MCF 10A (cell line): ENCODE data around the gene PCDHA7. TPM values are rescaled to one million over a fixed set of nuclear protein-coding genes. Genes with fewer than 3 reads are reported as not detected.
"Not testable (repeated sequence)": the region's sequence is repeated elsewhere in the genome, so short reads cannot be mapped to it uniquely, and the experiment has no call there.

Source experiments
- Bru-seq: library from RNA; stranded (reverse); fragments of 400-500 nt; gene quantifications from one replicate; lab custom pipeline; 2021; lab: Mats Ljungman, UMichigan
- BruChase-seq, 2 experiments: library from RNA; stranded (reverse); fragments of 400-500 nt; gene quantifications; one replicate each; lab custom pipeline; 2021; lab: Mats Ljungman, UMichigan
- BruUV-seq: library from RNA; stranded (reverse); fragments of 400-500 nt; replicated peaks from 2 replicates; lab custom pipeline; 2021; lab: Mats Ljungman, UMichigan
- CTCF ChIA-PET: fragments of 300-600 bp; sonication (Branson Sonifier 250); formaldehyde crosslinking; extraction: SDS; loops from one replicate; lab custom pipeline; 2021; ENCODE audit warnings: antibody characterized with exemption, inconsistent platforms; lab: Yijun Ruan, JAX
- POLR2A ChIA-PET: fragments of 300-600, 350-650 bp; sonication (Branson Sonifier 250); formaldehyde crosslinking; extraction: SDS; loops from one replicate; lab custom pipeline; 2020; ENCODE audit warnings: antibody characterized with exemption, inconsistent platforms; lab: Yijun Ruan, JAX
- DNase-seq: peaks from one replicate; pipeline ENCODE4 v3.0.0-alpha.2; 2018; ENCODE audit not compliant: unreplicated experiment
- H3K27ac Mint-ChIP-seq: one replicate; pipeline ENCODE4 v1.8.0; 2022; ENCODE audit warnings: mild to moderate bottlenecking, low read depth, mixed read lengths; ENCODE audit not compliant: unreplicated experiment
- H3K27me3 Mint-ChIP-seq: one replicate; pipeline ENCODE4 v1.8.0; 2022; ENCODE audit warnings: mixed read lengths; ENCODE audit not compliant: insufficient read depth, unreplicated experiment
- H3K36me3 Mint-ChIP-seq: one replicate; pipeline ENCODE4 v1.8.0; 2022; ENCODE audit warnings: mild to moderate bottlenecking, moderate library complexity, mixed read lengths; ENCODE audit not compliant: insufficient read depth, unreplicated experiment
- H3K4me1 Mint-ChIP-seq: one replicate; pipeline ENCODE4 v1.8.0; 2022; ENCODE audit warnings: mixed read lengths; ENCODE audit not compliant: insufficient read depth, unreplicated experiment
- H3K4me3 Mint-ChIP-seq: one replicate; pipeline ENCODE4 v1.8.0; 2022; ENCODE audit warnings: mild to moderate bottlenecking, moderate library complexity, mixed read lengths; ENCODE audit not compliant: unreplicated experiment
- H3K9me3 Mint-ChIP-seq: one replicate; pipeline ENCODE4 v1.8.0; 2022; ENCODE audit warnings: mixed read lengths; ENCODE audit not compliant: unreplicated experiment
- CTCF ChIP-seq: fragments of 200-600 bp; IDR thresholded peaks from one replicate; pipeline ENCODE4 v1.8.0; 2022; ENCODE audit warnings: antibody characterized with exemption, mild to moderate bottlenecking; ENCODE audit not compliant: unreplicated experiment
- intact Hi-C: fragments of 100-400 bp; cut with micrococcal nuclease; formaldehyde crosslinking; loops from 2 replicates; pipeline ENCODE4 v1.14.1; 2022
- long read RNA-seq: library from polyadenylated mRNA; stranded (forward); transcript quantifications from one replicate; pipeline ENCODE4 v2.0.0, GENCODE V29; 2022
- total RNA-seq: library from RNA; stranded (reverse); gene quantifications from 2 replicates; pipeline ENCODE4 v1.2.3, GENCODE V29; 2022

The PCDHA7 gene
- total RNA-seq (0.40 and 0.69 TPM in 2 replicates), Bru-seq, nascent RNA (percentile 31 among the genes with signal in this experiment), BruChase-seq, experiment 1, labeled RNA remaining after a 6-hour chase (percentile 47 among the genes with signal in this experiment), BruChase-seq, experiment 2, labeled RNA remaining after a 2-hour chase (percentile 39 among the genes with signal in this experiment)
- long read RNA-seq, partial matches to known transcripts, result 0 of 1 reads
- long read RNA-seq, other reads (novel, unspliced or antisense), result 0 of 1 reads

- H3K27me3 Mint-ChIP-seq, result no peaks in the 10 kb centered on the region
- H3K9me3 Mint-ChIP-seq, result peaks cover 17% of the 10 kb centered on the region
- POLR2A ChIA-PET, result interaction anchor here (1.7 kb wide), 1 partner anchor 207 kb away, joined by 4 read pairs; no protein-coding TSS in a partner anchor
- intact Hi-C loops, result no loop called here
- H3K36me3 Mint-ChIP-seq, result no peaks in the 10 kb centered on the region
- DNase-seq, result no peak
- CTCF ChIA-PET, result interaction anchor here (0.6 kb wide), 1 partner anchor 223 kb away, joined by 3 read pairs; no protein-coding TSS in a partner anchor
- H3K4me1 Mint-ChIP-seq, result no peaks in the 10 kb centered on the region
- TF ChIP-seq CTCF, result no peak
- no peak within 1 kb of the TSS for H3K4me3 Mint-ChIP-seq
- H3K27ac Mint-ChIP-seq, result no peak within 1 kb of the TSS
- no TSS peak for BruUV-seq
Observed at GRCh38 chr5:140833993-140834392, at the start of gene PCDHA7. PCDHA7 (plus strand) TSS chr5:140834269; CDS start chr5:140834384, 115 bp downstream.

GRCh38 chr5:140785905-140786686 lies 48.0 kb upstream of the PCDHA7 start, which contains the start of gene PCDHA1:
PCDHA1 (plus strand) TSS chr5:140786140.
- no TSS peak for BruUV-seq
- ChIA-PET CTCF (interaction anchor here (0.6 to 1.8 kb wide), 3 partner anchors 21 to 72 kb away, joined by 3 to 7 read pairs (median 4); partner anchors contain the start of gene PCDHA4), POLR2A (no interaction called here)
- peaks cover 36% of the 10 kb centered on the region for H3K9me3 Mint-ChIP-seq
- peak; percentile 51 for DNase-seq
- H3K27ac Mint-ChIP-seq, result no peak within 1 kb of the TSS
- TF ChIP-seq CTCF, result no peak
- peak within 1 kb of the TSS; percentile 42 for H3K4me3 Mint-ChIP-seq
- H3K27me3 Mint-ChIP-seq, result no peaks in the 10 kb centered on the region
- no peaks in the 10 kb centered on the region for H3K4me1 Mint-ChIP-seq
- peaks cover 5% of the 10 kb centered on the region for H3K36me3 Mint-ChIP-seq
- intact Hi-C loops, result no loop called here

GRCh38 chr5:140787422-140787821 lies 46.6 kb upstream of the PCDHA7 start:
- H3K4me1 Mint-ChIP-seq, intact Hi-C loops, H3K27ac Mint-ChIP-seq, H3K36me3 Mint-ChIP-seq, H3K4me3 Mint-ChIP-seq, H3K27me3 Mint-ChIP-seq, POLR2A ChIA-PET, BruUV-seq, DNase-seq: not testable (repeated sequence)
- CTCF ChIA-PET, result interaction anchor here (1.8 kb wide), 1 partner anchor 20 kb away, joined by 7 read pairs; the partner anchor contains the start of gene PCDHA4
- peaks cover 30% of the 10 kb centered on the region for H3K9me3 Mint-ChIP-seq

- H3K27me3 Mint-ChIP-seq, DNase-seq, H3K27ac Mint-ChIP-seq, POLR2A ChIA-PET, intact Hi-C loops, H3K36me3 Mint-ChIP-seq, BruUV-seq, H3K4me1 Mint-ChIP-seq, H3K4me3 Mint-ChIP-seq: not testable (repeated sequence)
- H3K9me3 Mint-ChIP-seq, result peaks cover 29% of the 10 kb centered on the region
- CTCF ChIA-PET, result interaction anchor here (0.5 to 0.6 kb wide), 3 partner anchors 9 to 727 kb away, joined by 3 read pairs; no protein-coding TSS in a partner anchor
Observed at GRCh38 chr5:140787849-140788504, 46.1 kb upstream of the PCDHA7 start.
